HL-60/S4 (cell line): ENCODE results near the gene TTLL7.

ENCODE experiments used
- in situ Hi-C: fragments of 300-500 bp; cut with MboI; formaldehyde crosslinking; loops from 2 replicates; pipeline ENCODE4 v1.14.3; 2022; ENCODE audit warnings: low sequenced_read_pairs

The TTLL7 gene, protein sequence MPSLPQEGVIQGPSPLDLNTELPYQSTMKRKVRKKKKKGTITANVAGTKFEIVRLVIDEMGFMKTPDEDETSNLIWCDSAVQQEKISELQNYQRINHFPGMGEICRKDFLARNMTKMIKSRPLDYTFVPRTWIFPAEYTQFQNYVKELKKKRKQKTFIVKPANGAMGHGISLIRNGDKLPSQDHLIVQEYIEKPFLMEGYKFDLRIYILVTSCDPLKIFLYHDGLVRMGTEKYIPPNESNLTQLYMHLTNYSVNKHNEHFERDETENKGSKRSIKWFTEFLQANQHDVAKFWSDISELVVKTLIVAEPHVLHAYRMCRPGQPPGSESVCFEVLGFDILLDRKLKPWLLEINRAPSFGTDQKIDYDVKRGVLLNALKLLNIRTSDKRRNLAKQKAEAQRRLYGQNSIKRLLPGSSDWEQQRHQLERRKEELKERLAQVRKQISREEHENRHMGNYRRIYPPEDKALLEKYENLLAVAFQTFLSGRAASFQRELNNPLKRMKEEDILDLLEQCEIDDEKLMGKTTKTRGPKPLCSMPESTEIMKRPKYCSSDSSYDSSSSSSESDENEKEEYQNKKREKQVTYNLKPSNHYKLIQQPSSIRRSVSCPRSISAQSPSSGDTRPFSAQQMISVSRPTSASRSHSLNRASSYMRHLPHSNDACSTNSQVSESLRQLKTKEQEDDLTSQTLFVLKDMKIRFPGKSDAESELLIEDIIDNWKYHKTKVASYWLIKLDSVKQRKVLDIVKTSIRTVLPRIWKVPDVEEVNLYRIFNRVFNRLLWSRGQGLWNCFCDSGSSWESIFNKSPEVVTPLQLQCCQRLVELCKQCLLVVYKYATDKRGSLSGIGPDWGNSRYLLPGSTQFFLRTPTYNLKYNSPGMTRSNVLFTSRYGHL

DNA sequence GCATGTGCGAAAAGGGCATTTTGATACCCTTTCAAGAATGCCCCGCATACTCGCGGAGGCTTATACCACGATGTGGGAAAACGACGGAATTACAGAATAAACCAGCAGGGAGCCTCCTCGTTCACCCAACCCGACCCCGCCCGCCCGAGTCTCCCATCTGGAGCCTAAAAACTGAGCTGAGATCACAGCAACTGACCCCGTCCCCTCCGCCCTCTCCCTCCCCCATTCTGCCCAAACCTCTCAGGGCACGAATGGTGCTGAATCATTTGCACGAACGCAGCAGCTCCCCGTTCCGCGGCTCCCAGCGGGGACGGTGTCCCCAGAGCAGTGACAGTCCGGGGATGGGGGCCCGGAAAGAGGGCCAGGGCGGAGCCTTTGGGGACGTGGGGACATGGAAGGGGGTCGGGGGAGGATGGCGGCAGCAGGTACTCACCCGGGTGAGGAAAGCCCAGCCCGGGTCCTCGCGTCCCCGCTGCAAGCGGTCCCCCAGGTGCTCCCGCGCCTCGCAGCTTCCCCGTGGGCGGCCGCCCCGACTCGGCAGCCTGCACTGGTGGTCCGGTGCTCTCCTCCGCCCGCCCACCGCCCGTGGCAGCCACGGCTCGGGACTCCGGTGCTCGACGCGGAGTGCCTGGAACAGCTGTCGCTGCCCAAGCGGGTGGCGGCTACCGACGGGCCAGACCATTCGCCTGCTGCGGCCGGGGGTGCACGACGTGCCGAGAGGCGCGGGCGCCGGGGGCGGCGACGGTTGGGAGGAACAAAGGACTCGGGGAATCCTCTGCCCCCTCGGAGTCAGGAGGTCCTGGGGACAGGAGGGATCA lies at the start of gene TTLL7:
Gene TTLL7, minus strand, starts transcription at position 635 of the 818 bp plus-strand sequence. CDS start 46,921 bp downstream, outside the sequence.
- in situ Hi-C loops: no loop called here

DNA sequence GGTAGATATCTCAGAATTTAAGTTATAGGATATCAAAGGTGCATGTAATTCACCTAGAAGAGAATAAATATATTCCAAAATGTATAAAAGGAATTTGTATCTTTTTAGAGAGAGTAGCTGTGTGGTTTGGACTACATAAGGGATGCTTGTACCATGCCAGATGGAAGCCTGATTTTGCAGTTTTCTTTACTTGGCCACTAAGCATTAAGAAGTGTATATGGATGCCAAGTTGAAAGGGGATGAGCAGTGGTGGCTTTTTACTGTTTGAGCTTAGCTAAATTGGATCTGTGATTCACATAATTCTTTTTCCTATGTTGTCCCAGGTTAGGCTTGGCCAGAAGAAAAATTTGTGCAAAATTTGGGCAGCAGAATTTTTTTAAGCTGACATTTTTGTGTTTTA lies 43.5 kb upstream of the TTLL7 start:
- in situ Hi-C loops: no loop called here

DNA sequence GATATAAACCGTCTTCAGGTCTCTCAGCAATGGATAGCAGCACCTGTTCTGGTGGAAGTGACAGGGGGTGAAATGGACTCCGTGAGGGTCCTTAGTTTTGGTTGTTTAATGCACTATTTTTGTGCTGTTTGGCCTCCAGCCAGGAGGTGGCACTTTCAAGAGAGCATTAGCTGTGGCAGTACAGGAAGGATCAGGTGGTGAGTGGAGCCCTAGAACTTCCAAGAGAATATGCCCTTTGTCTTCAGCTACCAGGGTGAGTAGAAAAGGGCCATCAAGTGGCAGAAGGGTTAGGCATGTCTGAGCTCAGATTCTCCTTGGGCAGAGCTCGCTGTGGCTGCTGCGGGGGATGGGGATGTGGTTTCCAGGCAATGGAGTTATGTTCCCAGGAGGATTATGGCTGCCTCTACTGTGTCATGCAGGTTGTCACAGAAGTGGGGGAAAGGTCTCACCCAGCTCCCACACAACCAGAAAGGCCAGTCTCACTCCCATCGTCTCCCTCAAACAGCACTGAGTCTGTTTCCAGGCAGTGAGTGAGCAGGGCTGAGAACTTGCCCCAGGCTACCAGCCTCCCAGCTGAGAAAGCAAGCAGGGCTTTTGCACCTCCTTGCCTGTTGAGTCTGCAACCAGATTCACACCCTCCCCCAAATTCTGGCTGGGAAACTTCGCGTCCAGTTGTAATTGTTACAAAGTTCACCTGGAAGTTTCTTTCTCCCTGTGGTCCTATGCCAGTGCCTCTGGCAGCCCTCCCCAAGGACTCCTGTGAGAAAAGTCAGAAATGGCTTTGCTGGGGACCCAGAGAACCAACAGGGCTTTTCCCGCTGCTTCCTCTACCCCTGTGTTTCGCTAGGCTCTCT lies 39.1 kb upstream of the TTLL7 start:
- in situ Hi-C loops: no loop called here

DNA sequence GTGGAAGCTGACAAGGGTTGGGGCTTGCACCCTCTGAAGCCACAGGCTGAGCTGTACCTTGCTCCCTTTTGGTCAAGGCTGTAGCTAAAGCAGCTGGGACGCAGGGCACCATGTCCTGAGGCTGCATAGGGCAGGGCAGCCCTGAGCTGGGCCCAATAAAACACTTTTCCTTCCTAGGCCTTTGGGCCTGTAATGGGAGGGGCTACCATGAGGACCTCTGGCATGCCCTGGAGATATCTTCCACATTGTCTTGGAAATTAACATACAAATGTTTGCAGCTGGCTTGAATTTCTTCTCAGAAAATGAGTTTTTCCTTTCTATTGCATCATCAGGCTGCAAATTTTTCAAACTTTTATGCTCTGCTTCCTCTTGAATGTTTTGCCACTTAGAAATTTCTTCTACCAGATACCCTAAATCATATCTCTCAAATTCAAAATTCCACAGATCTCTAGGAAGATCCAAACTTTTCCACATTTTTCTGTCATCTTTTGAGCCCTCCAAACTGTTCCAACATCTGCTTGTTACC lies 32.9 kb upstream of the TTLL7 start:
- in situ Hi-C loops: no loop called here

DNA sequence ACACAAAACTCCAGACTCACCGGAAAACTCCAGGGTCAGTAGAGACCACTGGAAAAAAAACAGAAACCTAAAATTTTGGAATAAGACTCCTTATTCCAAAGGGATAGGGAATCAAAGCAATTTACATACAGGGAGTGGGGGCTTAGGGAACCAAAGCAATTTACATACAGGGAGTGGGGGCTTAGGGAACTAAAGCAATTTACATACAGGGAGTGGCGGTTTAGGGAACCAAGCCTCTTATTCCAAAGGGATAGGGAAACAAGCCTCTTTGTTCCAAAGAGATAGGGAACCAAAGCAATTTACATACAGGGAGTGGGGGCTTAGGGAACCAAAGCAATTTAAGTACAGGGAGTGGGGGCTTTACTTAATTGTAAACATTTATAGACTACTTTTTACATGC lies 28.4 kb upstream of the TTLL7 start:
- in situ Hi-C loops: no loop called here

DNA sequence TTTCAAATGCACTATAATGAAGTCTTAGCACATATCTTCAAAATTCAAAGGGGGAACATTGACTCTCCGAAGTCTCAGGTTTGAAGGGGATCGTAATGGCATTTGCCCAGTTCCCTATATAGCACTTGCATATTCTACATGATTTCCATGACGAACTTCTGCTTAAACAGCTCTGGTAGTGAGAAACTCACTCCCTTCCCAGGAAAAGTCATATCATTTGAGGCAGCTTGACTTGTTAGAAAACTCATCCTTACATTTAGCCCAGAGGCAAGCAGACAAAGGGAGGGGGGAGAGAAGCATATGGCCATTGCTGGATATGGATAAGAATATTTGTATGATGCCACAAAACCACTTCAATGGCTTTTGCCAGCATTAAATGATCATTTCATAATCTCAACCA lies 27.0 kb upstream of the TTLL7 start:
- in situ Hi-C loops: no loop called here

DNA sequence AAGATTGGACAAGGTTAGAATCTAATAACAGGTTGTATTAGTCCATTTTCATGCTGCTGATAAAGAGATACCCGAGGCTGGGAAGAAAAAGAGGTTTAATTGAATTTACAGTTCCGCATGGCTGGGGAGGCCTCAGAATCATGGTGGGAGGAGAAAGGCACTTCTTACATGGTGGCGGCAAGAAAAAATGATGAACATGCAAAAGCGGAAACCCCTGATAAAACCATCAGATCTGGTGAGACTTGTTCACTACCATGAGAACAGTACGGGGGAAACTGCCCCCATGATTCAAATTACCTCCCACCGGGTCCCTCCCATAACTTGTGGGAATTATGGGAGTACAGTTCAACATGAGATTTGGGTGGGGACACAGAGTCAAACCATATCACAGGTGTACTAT lies 22.9 kb upstream of the TTLL7 start:
- in situ Hi-C loops: no loop called here

DNA sequence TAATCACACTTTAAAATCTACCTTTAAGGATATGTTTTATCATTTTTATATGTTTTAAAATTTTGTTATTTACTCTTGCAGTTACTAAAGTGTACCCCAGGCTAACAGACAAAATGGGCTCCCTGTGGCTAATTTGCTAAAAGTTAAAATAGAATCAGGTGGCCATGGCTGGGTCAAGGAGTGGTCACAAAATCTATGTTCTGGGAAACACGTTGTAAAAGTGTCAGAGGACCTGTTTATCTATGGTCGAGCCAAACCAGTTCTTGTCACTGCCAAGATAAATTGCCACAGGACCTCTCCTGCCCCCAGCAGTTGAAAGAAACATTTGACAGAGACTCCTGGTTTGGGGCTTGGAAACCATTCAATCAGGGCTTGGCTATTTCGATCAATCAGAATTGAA lies 21.2 kb upstream of the TTLL7 start:
- in situ Hi-C loops: no loop called here

DNA sequence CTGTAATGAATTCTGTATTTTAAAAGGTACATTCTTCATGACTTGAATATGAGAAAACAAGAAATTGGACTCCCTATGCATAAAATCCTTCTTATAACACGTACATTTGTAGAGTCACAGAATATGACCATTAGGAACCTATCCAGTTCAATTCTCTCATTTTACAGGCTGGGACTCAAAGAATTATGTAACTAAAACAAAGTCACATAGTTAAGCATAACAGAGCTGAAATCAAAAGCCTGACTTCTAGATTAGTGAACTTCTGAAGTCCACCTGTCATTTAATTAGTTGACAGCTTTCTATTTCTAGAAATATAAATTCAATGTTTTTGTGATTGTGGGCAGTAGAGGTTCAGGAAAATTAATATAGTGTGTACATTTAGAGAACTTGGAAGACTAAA lies 20.3 kb upstream of the TTLL7 start:
- in situ Hi-C loops: no loop called here

DNA sequence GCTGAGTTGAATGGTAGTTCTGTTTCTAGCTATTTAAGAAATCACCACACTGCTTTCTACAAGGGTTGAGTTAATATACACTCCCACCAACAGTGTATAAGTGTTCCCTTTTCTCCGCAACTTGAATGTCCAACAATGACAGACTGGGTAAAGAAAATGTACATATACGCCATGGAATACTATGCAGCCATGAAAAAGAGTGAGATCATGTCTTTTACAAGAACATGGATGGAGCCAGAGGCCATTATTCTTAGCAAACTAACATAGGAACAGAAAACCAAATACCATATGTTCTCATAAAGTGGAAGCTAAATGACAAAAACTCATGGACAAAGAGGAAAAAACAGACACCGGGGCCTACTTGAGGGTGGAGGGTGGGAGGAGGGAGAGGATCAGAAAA lies 14.8 kb upstream of the TTLL7 start:
- in situ Hi-C loops: no loop called here

DNA sequence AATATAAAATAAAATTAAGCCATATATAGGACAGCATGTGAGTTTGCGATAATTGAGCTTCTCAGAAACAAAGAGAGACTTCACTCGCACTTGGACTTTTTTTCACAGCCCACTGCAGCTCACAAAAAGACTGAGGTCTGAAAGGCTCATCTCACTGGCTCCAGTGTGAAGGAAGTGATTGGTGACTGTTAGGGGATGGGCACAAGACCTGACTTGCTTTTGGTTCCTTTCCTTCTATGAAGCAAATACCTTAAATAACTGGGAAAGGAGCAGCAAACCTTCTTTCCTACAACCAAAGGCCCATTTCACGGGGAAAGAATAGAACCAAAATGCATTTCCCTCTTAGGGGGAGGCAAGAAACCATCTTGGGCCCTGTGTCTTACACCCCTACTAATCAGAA lies 13.1 kb upstream of the TTLL7 start:
- in situ Hi-C loops: no loop called here

DNA sequence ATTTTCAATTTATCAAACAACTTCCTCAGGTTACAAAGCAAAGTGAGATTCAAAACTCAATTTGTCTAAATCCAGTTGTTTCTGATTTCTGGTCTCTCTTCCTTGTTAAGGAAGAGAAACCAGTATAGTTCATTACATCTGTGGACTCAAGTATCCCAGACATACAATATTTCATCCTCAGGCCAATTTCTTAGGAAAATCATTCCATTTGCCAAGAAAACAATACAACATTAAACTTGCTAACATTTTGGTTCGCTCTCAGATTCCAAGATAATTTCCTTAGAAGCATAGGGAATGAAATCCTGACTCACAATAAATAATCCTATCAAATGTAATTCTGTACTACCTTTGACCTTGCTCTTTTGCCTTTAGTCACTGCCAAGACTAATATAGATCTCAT lies 11.2 kb upstream of the TTLL7 start:
- in situ Hi-C loops: no loop called here

DNA sequence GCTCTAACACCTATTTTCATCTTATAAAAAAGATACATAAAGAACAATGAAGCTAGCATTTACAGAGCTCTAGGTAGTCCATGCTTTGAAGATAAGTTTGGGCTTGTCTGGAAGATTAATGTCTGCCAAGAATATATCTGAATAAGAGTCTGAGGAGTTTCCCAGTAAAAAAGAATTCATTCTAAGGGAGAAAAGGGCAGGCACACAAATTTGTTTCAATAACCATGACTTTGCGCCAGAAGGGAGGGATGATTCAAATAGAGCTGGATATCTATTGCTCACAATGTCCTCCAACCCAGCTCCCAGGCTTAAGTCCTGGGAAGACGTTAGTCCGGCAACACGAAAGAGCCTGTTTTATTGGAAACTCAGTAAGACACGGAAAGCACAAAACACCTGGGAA lies 9.7 kb upstream of the TTLL7 start:
- in situ Hi-C loops: no loop called here

DNA sequence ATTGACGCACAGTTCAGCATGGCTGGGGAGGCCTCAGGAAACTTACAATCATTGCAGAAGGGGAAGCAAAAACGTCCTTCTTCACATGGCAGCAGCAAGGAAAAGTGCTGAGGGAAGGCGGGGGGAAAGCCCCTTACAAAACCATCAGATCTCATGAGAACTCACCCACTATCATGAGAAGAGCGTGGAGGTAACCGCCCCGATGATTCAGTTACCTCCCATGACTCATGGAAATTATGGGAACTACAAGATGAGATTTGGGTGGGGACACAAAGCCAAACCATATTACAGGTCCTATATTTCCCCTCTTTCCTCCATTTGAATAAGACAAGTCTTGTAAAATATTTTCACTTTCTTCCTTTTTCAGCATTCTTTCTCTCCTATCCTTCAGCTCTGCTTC lies 7.7 kb upstream of the TTLL7 start:
- in situ Hi-C loops: no loop called here

DNA sequence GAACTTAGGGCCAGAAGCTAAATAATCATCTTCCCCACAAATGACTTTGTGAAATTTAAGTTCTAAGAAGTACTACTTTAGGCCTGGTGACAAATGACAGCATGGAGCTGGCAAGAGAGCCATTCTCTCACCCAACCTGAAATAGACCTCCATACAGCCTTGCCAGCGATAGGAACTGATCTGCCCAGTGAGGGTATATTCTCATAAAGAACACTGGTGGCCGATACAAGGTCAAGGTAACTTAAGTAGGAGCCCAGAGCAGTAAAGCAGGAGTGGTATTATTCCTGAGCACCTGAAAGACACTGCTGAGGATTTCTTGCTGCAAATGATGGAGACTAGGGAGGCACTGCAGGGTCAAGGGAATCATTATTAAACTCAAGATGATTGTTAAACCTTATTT lies 2.6 kb upstream of the TTLL7 start:
- in situ Hi-C loops: no loop called here

DNA sequence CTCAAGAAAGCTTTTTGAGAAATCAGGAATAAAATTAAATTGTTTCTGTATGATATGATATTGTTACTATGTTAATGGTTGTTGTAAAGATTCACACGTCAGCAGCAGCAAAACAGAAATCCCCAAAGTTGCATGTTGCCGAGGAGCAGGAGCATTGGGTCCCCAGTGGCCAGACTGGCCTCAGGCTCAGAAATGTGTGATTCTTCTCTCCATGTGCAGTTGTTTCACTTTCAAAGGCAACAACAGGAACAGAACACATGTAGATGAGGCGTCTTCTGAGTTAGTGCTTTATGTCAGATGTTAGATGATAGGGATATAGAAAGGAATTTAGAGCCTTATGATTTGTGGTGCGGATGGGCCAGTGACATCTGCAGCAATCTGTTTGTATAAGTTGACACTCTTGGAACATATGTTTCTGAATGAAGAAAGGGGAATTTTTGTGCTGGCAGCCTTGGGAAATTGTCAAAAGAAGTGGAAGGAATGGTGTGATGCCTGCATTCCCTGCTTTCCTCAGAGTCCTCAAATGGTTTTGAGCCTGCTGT lies 2.1 kb upstream of the TTLL7 start:
- in situ Hi-C loops: no loop called here

DNA sequence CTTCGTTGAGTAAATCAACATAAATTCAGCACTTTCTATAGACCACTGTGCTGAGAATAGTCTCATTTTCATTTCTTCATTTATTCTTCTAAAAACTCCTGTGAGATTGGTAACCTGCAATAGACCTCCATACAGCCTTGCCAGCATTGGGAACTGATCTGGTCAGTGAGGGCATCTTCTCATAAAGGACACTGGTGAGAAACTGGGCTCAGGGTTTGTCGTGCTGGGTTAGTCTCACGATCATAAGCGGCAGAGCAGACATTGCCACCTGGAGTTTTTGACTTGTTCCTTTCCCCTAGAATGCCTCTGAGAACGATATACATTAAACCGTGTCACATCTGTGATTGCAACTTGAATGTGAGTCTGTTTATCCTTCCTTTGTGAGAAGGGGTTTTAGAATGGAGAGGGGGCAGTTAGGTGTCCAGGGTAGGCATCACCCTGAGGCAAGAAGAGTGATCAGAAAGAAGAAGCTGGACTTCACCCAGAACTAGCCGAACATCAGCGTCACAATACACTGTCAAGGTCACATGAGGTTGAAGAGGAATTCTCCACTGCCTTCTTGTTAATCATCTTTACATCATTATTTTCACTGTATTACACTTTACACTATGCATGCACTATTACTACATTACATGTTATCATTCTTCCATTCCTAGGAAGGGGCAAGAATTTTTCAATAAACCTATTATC lies 1.4 kb upstream of the TTLL7 start:
- in situ Hi-C loops: no loop called here

DNA sequence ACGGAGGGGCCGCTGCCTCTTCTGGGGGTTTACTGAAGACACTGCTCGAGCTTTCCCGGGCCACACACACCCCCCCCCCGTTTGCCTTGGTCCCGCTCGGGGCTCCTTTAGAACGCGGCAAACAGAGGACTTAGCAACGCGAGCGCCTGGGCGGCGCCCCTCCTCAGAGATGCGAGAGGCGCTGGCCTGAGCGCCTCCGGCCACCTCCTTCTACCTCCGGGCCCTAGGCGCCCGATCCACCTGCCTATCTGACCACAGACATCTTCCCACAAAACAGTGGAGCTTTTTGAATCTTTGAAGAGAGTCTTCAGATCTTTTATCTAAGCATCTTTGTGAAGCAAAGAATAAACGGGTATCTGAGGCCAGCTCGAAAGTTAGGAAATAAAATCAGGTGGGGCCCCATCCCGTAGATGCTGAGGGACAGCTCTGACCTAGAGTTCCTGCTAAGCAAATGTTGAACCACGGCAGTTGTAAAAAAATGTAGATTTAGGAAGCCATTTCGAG lies 436 bp upstream of the TTLL7 start:
- in situ Hi-C loops: no loop called here

DNA sequence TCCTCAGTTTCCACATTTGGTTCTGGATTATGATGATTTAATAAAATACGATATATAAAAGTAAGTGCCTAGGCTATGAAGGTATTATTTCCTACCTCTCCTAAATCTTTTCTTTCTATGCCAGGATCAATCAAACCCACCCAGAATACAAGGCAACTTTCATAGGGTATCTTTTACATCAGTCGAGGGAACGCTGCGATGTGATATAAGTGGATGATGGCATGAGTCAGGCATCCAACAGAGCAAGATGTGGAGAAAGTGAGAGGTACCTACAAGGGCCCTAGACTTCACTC lies 781 bp downstream of the TTLL7 start:
- in situ Hi-C loops: no loop called here
